GM18951 (cell line): ENCODE data around the gene GAR1.
"Not testable (repeated sequence)": the region's sequence is repeated elsewhere in the genome, so short reads cannot be mapped to it uniquely, and the experiment has no call there.

ENCODE experiments used
- POLR2A ChIP-seq: IDR thresholded peaks from 4 replicates; pipeline ENCODE4 v1.6.1; 2011; ENCODE audit warnings: mild to moderate bottlenecking; ENCODE audit not compliant: insufficient read length, insufficient read depth; ENCODE audit errors: extremely low read depth
- in situ Hi-C: fragments of 300-500 bp; cut with MboI; formaldehyde crosslinking; loops from one replicate; pipeline ENCODE4 v1.12.0; 2022; ENCODE audit warnings: low sequenced_read_pairs, mixed read lengths, inconsistent platforms; ENCODE audit not compliant: unreplicated experiment

Gene GAR1

DNA sequence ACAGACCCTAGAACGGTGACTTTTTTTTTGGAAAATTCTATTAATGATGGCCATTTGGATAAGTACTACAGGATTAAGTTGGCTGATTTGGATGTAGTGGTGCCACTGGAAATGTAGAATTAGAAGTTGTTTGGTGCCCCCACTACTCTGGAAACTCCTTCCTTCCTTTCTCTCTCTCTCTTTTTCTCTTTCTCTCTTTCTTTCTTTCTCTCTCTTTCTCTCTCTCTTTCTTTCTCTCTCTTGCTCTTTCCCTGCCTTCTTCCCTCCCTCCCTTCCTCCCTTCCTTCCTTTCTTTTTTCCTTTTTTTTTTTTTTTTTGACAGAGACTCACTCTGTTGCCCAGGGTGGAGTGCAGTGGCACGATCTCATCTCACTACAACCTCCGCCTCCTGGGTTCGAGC lies 2.7 kb downstream of the GAR1 start:
- no peak for TF ChIP-seq POLR2A
- in situ Hi-C loops: no loop called here

DNA sequence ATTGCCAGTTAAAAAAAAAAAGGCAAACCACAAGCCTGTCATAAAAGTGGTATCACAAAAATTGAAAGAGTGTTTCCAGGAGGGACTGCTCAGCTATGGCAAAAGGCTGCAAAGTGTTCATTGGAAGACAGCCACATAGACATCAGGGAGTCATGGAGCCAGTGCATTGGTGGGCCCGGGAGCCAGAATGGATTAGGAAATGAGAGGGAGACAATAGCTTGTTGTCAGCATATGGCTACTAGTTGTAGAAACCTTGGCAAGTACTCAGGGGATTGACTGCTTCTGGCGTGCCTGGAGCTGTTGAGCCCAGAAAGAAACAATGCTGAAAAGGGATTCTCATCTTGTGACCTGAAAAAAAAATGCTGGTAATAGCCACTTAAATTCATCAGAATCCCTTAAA lies 5.0 kb downstream of the GAR1 start:
- no peak for TF ChIP-seq POLR2A
- in situ Hi-C loops: no loop called here

DNA sequence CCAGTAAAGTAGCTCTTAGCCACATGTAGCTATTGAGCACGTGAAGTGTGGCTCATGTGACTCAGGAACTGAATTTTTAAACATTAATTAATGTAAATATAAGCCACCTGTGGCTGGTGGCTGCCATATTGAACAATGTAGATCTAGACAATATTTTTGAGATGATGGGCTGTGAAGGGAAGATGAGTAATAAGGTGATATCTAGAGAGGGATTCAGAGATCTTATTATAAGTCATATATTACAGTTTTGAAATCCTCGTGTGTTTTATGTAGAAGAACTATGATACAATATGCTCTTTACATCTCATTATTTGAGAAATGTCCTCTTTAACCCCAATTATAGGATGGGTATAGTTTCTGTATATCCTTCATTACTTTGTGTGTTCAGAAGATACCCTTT lies 5.6 kb downstream of the GAR1 start:
- in situ Hi-C loops: no loop called here
- TF ChIP-seq POLR2A: no peak

DNA sequence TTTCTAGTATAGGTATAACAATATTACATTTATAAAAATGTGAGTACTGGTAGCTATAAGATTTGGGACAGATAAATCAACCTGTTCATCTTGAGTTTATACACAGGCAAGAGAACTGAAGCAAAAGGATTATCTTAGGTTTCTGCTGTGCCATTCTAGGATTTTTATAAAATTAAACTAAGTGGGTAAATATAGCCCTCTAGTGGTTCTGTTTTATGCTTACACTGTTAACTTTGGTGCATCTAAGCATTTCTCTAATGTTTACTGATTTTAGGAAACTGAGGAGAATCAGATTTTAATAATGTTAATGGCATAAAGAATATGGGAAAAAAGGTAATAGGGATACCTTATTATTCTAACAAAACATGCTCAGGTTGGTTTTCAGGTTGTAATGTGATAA lies 11.2 kb downstream of the GAR1 start:
- in situ Hi-C loops: no loop called here

DNA sequence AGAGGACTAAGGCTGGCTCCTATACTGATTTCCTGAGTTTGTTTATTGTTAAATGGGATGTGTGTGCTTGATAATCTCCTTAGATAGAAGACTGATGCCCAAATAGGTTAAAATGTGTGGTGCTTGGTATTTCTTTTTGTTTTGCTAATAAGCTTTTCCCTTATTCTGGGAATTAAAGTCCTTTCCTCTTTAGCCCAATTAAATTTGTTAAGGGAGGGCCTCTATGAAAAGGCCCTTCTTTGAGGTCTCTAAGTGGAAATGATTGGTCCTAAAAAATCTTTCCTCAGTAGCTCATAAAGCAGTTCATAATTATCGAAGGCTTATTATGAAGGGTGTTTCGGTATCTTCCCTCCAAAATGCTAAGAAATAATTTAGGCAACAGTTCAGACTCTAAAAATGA lies 12.1 kb downstream of the GAR1 start, which contains the start of gene RRH:
RRH (plus strand) TSS at position 301 of the 400 bp plus-strand sequence; CDS start at position 357, 56 bp downstream.
- in situ Hi-C loops: no loop called here
- TF ChIP-seq POLR2A: no peak

More for the DNA sequence above, 11.2 kb downstream of the GAR1 start:
- no peak for TF ChIP-seq POLR2A

DNA sequence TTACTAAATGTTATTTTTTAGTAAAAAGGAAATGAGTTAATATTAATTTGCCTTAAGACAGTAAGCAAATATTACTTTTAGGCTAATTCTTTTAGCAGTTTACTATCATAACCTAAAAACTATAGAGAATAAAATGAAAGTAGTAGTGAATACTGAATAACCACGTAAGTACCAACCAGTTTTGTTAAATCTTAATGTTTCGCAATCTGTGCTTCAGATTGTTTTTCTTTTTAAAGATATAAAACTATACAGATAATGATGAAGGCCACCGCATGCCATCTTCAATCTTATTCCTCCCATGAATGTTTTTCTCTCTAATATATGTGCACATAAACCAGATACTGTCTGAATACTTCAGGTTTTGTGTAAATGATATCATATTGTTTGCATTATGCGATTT lies 18.2 kb downstream of the GAR1 start:
- TF ChIP-seq POLR2A: no peak
- in situ Hi-C loops: no loop called here

DNA sequence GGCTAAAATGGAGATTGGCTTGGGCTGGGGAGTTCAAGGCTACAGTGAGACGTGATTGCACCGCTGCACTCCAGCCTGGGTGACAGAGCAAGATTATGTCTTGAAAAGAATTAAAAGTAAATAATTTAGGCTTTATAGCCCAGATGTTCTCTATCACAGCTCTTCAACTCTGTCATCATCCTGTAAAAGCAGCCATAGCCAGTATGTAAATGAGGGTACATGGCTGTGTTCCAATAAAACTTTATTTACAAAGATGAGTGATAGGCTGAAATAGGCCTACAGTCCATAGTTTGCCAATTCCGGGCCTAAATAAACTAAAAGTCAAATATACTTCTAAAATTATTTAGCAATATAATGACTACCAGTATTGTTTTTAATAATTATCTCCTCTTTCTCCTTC lies 21.4 kb downstream of the GAR1 start:
- no peak for TF ChIP-seq POLR2A

DNA sequence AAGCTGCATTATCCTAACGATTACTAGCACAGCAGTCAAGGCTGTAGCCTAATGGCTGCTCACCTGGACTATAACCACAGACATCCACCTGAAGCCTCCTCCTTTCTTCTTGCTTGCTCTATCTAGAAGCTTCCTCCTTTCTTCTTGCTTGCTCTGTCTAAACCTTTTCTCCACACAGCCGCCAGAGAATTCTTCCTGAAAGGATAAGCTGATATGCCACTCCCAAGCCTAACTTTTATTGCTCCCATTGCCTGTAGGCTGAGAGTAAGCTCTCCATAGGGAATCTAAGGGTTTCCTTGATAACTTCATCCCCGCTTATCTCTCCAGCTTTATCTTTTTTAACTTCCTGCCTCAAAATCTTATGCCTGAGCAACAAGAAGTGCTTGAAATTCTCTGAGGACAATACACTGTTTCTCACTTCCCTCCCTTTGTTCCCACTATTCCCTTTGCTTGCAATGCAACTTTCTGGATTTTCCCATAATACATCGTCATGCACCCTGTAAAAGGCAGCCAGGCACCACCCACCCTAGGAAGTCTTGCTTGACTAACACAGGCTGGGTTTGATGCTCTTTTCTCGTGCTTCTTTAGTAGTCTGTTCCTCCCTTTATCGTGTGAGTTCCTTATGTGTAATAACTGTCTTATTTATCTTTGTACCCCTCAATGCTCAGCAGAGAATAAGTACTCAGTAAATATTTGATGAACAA lies 31.0 kb downstream of the GAR1 start:
- in situ Hi-C loops: no loop called here
- no peak for TF ChIP-seq POLR2A

More for the DNA sequence above, 21.4 kb downstream of the GAR1 start:
- in situ Hi-C loops: no loop called here

DNA sequence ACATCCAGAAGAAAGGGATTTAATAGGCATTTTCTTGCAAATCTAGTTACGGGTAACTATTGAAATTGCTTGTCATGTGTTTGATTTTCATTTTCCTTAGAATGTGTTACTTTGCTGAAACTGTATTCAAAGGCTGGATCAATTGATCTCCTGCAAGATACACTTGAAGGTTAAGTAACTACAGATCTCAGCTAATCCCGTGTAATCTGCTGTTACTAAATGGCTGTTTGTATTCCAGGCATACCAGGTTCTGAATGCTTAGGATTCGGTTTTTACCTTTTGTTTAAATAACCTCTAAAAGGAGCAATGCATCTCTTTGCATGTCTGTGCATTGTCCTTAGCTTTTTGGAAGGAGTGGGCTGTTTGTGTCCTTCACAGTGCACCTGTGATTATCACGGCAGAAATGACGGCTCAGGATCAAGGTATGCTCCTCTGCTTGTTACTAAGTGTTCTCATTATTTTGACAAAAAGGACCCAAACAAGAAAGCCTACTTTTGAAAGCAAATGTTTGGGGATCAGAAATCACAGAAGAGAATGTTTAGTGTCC lies 32.4 kb downstream of the GAR1 start, which contains the start of gene LRIT3:
LRIT3 (plus strand) TSS at position 212 of the 547 bp plus-strand sequence; CDS start at position 307, 95 bp downstream.
- in situ Hi-C loops: no loop called here
- no peak for TF ChIP-seq POLR2A

DNA sequence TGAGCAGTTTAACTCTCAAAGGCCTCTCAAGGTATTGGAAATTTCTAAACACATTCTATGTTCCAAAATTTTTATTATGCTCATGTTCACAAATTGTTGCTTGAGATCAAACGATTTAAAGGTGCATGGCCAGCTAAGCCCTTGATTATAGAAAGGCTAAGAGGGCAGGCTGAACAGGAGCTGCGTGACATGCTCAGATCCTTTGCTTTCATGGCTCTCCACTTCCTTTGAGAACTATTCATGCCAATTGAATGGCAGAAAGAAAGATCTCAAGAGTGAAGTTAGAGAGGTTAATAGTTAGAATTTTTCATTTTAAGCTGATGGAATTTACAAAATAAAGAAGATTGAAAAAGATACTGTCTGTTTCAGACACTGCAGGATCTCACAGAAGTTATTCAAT lies 32.9 kb downstream of the GAR1 start:
- in situ Hi-C loops: no loop called here
- TF ChIP-seq POLR2A: no peak

DNA sequence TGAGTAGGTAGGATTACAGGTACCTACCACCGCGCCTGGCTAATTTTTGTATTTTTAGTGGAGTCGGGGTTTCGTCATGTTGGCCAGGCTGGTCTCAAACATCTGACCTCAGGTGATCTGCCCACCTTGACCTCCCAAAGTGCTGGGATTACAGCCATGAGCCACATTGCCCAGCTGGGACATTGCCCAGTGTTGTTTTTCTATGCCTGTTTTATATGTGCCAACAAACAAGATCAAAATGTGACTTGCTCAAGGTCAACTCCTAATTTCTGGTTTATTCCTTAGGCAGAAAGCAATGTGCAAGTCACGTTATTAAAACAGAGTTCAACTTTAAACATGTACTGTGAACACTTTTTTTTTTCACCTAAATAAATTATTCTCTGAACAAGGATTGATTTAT lies 35.0 kb downstream of the GAR1 start:
- no peak for TF ChIP-seq POLR2A
- in situ Hi-C loops: no loop called here

DNA sequence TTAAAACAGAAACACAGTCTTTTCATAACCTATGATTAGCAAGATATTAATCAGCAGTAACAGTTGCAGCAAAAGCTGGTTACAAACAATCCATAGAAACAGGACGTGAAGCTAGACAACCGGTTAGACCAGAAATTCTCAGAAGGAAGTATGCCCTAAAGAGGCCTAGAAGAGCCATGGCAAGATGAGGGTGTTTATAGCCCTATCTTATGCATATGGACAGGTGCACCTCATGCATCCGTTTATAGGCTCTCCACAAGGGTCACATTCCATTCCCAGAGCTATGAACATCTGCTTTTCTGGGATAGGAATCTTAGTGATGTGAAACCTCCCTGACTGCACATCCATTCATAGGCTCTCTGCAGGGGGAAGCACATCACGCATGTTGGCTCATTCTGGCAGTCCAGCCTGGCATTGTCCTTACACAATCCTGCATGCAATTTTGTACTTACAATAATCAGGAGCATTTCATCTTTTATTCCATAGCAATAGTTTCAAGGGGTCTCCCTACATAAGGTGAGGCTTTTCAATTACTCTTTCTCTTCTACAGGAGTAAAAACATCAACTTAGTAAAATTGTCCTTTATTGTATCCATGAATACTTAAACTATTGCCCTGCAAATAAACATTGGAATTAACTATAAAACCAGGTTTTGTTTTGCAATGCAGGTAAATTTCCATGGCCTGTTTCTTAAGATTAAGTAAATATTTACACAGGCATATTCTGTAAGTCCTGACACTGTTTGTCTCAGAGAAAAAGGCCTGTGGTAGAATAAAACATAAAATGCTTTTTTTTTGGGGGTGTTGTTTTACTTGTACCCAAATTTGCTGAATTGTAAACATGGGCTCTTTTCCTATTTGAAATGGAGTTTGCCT lies 44.1 kb downstream of the GAR1 start:
- in situ Hi-C loops: not testable (repeated sequence)

DNA sequence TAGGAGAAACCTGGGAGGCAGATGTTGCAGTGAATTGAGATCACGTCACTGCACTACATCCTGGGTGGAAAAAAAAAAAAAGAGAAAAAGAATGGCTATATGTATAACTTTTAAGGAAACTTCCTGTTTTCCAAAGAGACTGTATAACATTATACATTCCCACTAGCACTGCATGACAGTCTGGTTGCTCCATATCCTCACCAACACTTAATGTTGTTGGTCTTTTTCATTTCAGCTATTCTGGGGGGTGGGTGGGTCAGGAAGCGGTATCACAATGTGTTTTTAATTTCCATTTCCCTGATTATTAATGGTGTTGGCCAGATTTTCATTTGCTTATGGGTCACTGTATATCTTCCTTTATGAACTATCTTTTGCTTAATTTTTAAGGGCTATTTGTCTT lies 45.7 kb downstream of the GAR1 start:
- in situ Hi-C loops: no loop called here
- TF ChIP-seq POLR2A: no peak
